Mesenchymal stem cell (in vitro differentiated cells and primary cell): ENCODE data around the gene ZNF710.

Source experiments
- DNase-seq: peaks from one replicate; pipeline ENCODE4 v3.0.0-alpha.2; 2013
- H2AFZ ChIP-seq: one replicate; pipeline ENCODE4 v1.6.1; 2013; ENCODE audit warnings: low read depth, mild to moderate bottlenecking, control low read depth, inconsistent platforms, low read length, moderate library complexity
- H2AK5ac ChIP-seq: 2 replicates; pipeline ENCODE4 v1.6.1; 2013; ENCODE audit warnings: low read length, moderate library complexity, mild to moderate bottlenecking, inconsistent platforms; ENCODE audit not compliant: severe bottlenecking
- H2BK120ac ChIP-seq: one replicate; pipeline ENCODE4 v1.6.1; 2013; ENCODE audit warnings: low read depth, mild to moderate bottlenecking, inconsistent platforms, low read length, moderate library complexity
- H2BK12ac ChIP-seq, 2 experiments: one replicate each; pipeline ENCODE4 v1.6.1; 2013; ENCODE audit warnings: inconsistent platforms in 2 of 2, low read length in 2 of 2, mild to moderate bottlenecking in 2 of 2, moderate library complexity in 2 of 2, control low read depth in 1 of 2
- H2BK15ac ChIP-seq: one replicate; pipeline ENCODE4 v1.6.1; 2013; ENCODE audit warnings: mild to moderate bottlenecking, low read depth, inconsistent platforms; ENCODE audit not compliant: poor library complexity, severe bottlenecking
- H2BK5ac ChIP-seq: 2 replicates; pipeline ENCODE4 v1.6.1; 2013; ENCODE audit warnings: low read depth, mild to moderate bottlenecking, low read length, control low read depth, inconsistent platforms; ENCODE audit not compliant: poor library complexity, severe bottlenecking
- H3K14ac ChIP-seq, 2 experiments: one replicate each; pipeline ENCODE4 v1.6.1; 2013; ENCODE audit warnings: inconsistent platforms in 2 of 2, low read length in 2 of 2, control low read depth in 1 of 2, mild to moderate bottlenecking in 1 of 2, moderate library complexity in 1 of 2
- H3K18ac ChIP-seq, 2 experiments: one replicate each; pipeline ENCODE4 v1.6.1; 2013; ENCODE audit warnings: inconsistent platforms in 2 of 2, low read length in 2 of 2, control low read depth in 1 of 2, low read depth in 1 of 2, mild to moderate bottlenecking in 1 of 2
- H3K23ac ChIP-seq, 2 experiments: one replicate each; pipeline ENCODE4 v1.6.1; 2013; ENCODE audit warnings: inconsistent platforms in 2 of 2, low read length in 2 of 2, mild to moderate bottlenecking in 2 of 2, moderate library complexity in 2 of 2, control low read depth in 1 of 2
- H3K27ac ChIP-seq: 2 replicates; pipeline ENCODE4 v1.5.1; 2013; ENCODE audit warnings: mild to moderate bottlenecking, moderate library complexity, low read length, control low read depth, inconsistent platforms; ENCODE audit not compliant: poor library complexity, severe bottlenecking
- H3K27me3 ChIP-seq, 2 experiments: 2 replicates each; pipeline versions ENCODE4 v1.6.1 to v1.7.0; 2013; ENCODE audit warnings: low read length in 2 of 2, mild to moderate bottlenecking in 2 of 2, moderate library complexity in 2 of 2, control low read depth in 1 of 2, inconsistent platforms in 1 of 2; ENCODE audit not compliant: control insufficient read depth in 1 of 2, insufficient read depth in 1 of 2
- H3K36me3 ChIP-seq, 2 experiments: 2 replicates each; pipeline versions ENCODE4 v1.6.1 to v1.7.0; 2013; ENCODE audit warnings: low read length in 2 of 2, control low read depth in 1 of 2, inconsistent platforms in 1 of 2, low read depth in 1 of 2, mild to moderate bottlenecking in 1 of 2; ENCODE audit not compliant: insufficient read depth in 2 of 2, control insufficient read depth in 1 of 2
- H3K4ac ChIP-seq, 2 experiments: one replicate each; pipeline ENCODE4 v1.6.1; 2013; ENCODE audit warnings: inconsistent platforms in 2 of 2, low read length in 2 of 2, mild to moderate bottlenecking in 2 of 2, moderate library complexity in 2 of 2, control low read depth in 1 of 2, low read depth in 1 of 2
- H3K4me1 ChIP-seq: 2 replicates; pipeline ENCODE4 v1.6.1; 2013; ENCODE audit warnings: low read depth, low read length, control low read depth; ENCODE audit not compliant: control insufficient read depth, insufficient read depth
- H3K4me2 ChIP-seq: 2 replicates; pipeline ENCODE4 v1.6.1; 2013; ENCODE audit warnings: low read length, mild to moderate bottlenecking, inconsistent platforms; ENCODE audit not compliant: poor library complexity, severe bottlenecking
- H3K4me3 ChIP-seq, 2 experiments: 2 replicates each; pipeline versions ENCODE4 v1.5.1 to v1.7.0; 2013; ENCODE audit warnings: low read length in 2 of 2, mild to moderate bottlenecking in 2 of 2, control low read depth in 1 of 2, low read depth in 1 of 2; ENCODE audit not compliant: insufficient read depth in 1 of 2
- H3K79me1 ChIP-seq: replicated peaks from 2 replicates; pipeline ENCODE4 v1.6.1; 2013; ENCODE audit warnings: mild to moderate bottlenecking, control low read depth, low read length, inconsistent platforms; ENCODE audit not compliant: poor library complexity, severe bottlenecking
- H3K9ac ChIP-seq: 2 replicates; pipeline ENCODE4 v1.7.0; 2013; ENCODE audit warnings: mild to moderate bottlenecking, low read length, moderate library complexity
- H3K9me3 ChIP-seq: 2 replicates; pipeline ENCODE4 v1.7.0; 2013; ENCODE audit warnings: mild to moderate bottlenecking, low read length; ENCODE audit not compliant: control insufficient read depth
- H4K8ac ChIP-seq: one replicate; pipeline ENCODE4 v1.6.1; 2013; ENCODE audit warnings: inconsistent platforms, mild to moderate bottlenecking, low read length, moderate library complexity
- H4K91ac ChIP-seq: one replicate; pipeline ENCODE4 v1.6.1; 2013; ENCODE audit warnings: mild to moderate bottlenecking, low read length, inconsistent platforms
- WGBS: methylation state at CpG from one replicate; pipeline ENCODE4 v1.1.7; 2013; ENCODE audit warnings: mixed read lengths; 5-methylcytosine and 5-hydroxymethylcytosine counted together

Gene ZNF710

GRCh38 chr15:90042356-90042755 lies 41.2 kb downstream of the ZNF710 start:
- Histone ChIP-seq H2AFZ (no peak overlapping the region), H2BK5ac (no peak overlapping the region), H3K9me3 (no peaks in the 10 kb centered on the region), H3K23ac (no peak overlapping the region), H2BK120ac (no peak overlapping the region), H3K79me1 (peaks cover 57% of the 10 kb centered on the region), H3K4ac (no peak overlapping the region), H3K4me1 (peaks cover 24% of the 10 kb centered on the region), H3K14ac (no peak overlapping the region), H2BK12ac (no peak overlapping the region), H4K91ac (no peak overlapping the region), H4K8ac (no peak overlapping the region), H3K27me3 (no peaks in the 10 kb centered on the region), H2AK5ac (no peak overlapping the region), H3K4me2 (no peak overlapping the region), H3K4me3 (no peak overlapping the region), H2BK15ac (no peak overlapping the region), H3K27ac (no peak overlapping the region), H3K9ac (no peak overlapping the region), H3K18ac (no peak overlapping the region), H3K36me3 (peaks cover 7 to 10% of the 10 kb centered on the region in 2 experiments)
- 98% methylated on average over 12 of the region's 12 CpGs for WGBS
- DNase-seq: no peak

DNA sequence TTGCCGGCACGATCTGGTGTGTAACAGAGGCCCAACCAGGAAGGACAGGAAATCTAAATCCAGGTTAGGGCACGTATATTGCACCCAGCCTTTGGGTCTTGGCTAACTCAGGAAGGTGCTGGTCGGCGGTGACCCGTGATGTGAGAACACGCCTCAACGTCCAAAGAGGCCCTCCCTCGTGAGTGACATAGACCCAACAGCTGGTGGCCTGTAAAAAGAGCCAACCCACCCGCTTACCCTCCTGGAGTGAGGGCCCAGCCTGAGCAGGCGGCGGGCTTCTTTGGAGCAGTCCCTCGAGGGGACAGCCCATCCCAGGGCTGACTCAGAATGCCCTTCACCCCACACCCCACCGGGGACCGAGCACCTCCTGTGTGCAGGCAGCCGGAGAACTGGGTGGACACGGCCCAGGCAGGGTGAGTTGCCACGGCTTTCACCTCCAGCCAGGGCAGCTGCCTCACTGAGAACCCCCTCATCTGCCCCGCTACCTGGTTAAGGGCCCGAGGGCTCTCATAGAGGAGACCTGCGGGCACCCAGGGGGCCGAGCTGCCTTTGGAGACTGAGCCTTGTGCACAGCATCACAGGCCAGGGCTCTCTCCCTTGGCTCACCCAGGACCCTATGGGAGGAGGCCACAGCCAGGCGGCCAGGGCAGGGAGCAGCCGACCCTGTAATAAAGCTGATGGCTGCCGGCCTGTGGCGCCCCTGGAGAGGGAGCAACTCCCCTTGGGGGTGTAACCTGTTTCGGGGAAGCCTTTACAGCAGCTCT lies 41.8 kb downstream of the ZNF710 start:
- Histone ChIP-seq H2BK15ac (no peak overlapping the region), H2AFZ (no peak overlapping the region), H3K9ac (no peak overlapping the region), H3K9me3 (no peaks in the 10 kb centered on the region), H3K23ac (no peak overlapping the region), H3K79me1 (peaks cover 57% of the 10 kb centered on the region), H3K4me3 (no peak overlapping the region), H3K4me2 (no peak overlapping the region), H2AK5ac (no peak overlapping the region), H4K8ac (no peak overlapping the region), H3K18ac (no peak overlapping the region), H2BK5ac (no peak overlapping the region), H3K27me3 (no peaks in the 10 kb centered on the region), H3K27ac (no peak overlapping the region), H3K4ac (no peak overlapping the region), H2BK120ac (no peak overlapping the region), H4K91ac (no peak overlapping the region), H3K4me1 (peaks cover 18% of the 10 kb centered on the region), H2BK12ac (no peak overlapping the region), H3K14ac (no peak overlapping the region), H3K36me3 (peaks cover 7 to 10% of the 10 kb centered on the region in 2 experiments)
- no peak for DNase-seq
- 94% methylated on average over 26 of the region's 27 CpGs for WGBS

- Histone ChIP-seq H4K91ac (no peak overlapping the region), H3K27ac (no peak overlapping the region), H3K4me3 (no peak overlapping the region), H3K18ac (no peak overlapping the region), H3K27me3 (no peaks in the 10 kb centered on the region), H2BK5ac (no peak overlapping the region), H3K4me1 (peaks cover 16% of the 10 kb centered on the region), H2AK5ac (no peak overlapping the region), H2AFZ (no peak overlapping the region), H2BK12ac (no peak overlapping the region), H3K4me2 (no peak overlapping the region), H3K4ac (no peak overlapping the region), H3K79me1 (peaks cover 57% of the 10 kb centered on the region), H3K36me3 (peaks cover 7 to 10% of the 10 kb centered on the region in 2 experiments), H3K14ac (no peak overlapping the region), H4K8ac (no peak overlapping the region), H3K9ac (no peak overlapping the region), H2BK15ac (no peak overlapping the region), H3K23ac (no peak overlapping the region), H3K9me3 (no peaks in the 10 kb centered on the region), H2BK120ac (no peak overlapping the region)
- DNase-seq: no peak
- WGBS: 95% methylated on average over 5 of the region's 5 CpGs
These were observed 42.4 kb downstream of the ZNF710 start for GRCh38 chr15:90043530-90044010.

GRCh38 chr15:90044191-90044590 lies 43.1 kb downstream of the ZNF710 start:
- peaks cover 16% of the 10 kb centered on the region for H3K4me1 ChIP-seq
- no peak overlapping the region for H3K4me2 ChIP-seq
- H3K27me3 ChIP-seq: no peaks in the 10 kb centered on the region
- WGBS: 96% methylated on average over 14 of the region's 14 CpGs
- H3K14ac ChIP-seq: no peak overlapping the region
- H3K79me1 ChIP-seq: peaks cover 60% of the 10 kb centered on the region
- H2BK12ac ChIP-seq: no peak overlapping the region
- H3K4me3 ChIP-seq: no peak overlapping the region
- no peak overlapping the region for H2AFZ ChIP-seq
- DNase-seq: no peak
- no peak overlapping the region for H3K18ac ChIP-seq
- no peak overlapping the region for H3K23ac ChIP-seq
- peaks cover 7 to 10% of the 10 kb centered on the region in 2 experiments for H3K36me3 ChIP-seq
- no peak overlapping the region for H4K8ac ChIP-seq
- no peaks in the 10 kb centered on the region for H3K9me3 ChIP-seq
- no peak overlapping the region for H3K9ac ChIP-seq
- H3K27ac ChIP-seq: no peak overlapping the region
- H3K4ac ChIP-seq: no peak overlapping the region
- no peak overlapping the region for H2BK5ac ChIP-seq
- no peak overlapping the region for H2BK120ac ChIP-seq
- no peak overlapping the region for H2AK5ac ChIP-seq
- no peak overlapping the region for H4K91ac ChIP-seq
- H2BK15ac ChIP-seq: no peak overlapping the region
